VCaP (cell line): ENCODE measurements around the gene MYBPC2.

ENCODE experiments used
- H3K27ac ChIP-seq: fragments of 450-650 bp; 2 replicates; pipeline ENCODE4 v1.5.1; 2017
- TF ChIP-seq, protein P1 (sequence below): fragments of 450-650 bp; conservative IDR thresholded peaks from 2 replicates; pipeline ENCODE4 v1.5.1; 2017; ENCODE audit warnings: mild to moderate bottlenecking, moderate library complexity

MYBPC2 gene

DNA sequence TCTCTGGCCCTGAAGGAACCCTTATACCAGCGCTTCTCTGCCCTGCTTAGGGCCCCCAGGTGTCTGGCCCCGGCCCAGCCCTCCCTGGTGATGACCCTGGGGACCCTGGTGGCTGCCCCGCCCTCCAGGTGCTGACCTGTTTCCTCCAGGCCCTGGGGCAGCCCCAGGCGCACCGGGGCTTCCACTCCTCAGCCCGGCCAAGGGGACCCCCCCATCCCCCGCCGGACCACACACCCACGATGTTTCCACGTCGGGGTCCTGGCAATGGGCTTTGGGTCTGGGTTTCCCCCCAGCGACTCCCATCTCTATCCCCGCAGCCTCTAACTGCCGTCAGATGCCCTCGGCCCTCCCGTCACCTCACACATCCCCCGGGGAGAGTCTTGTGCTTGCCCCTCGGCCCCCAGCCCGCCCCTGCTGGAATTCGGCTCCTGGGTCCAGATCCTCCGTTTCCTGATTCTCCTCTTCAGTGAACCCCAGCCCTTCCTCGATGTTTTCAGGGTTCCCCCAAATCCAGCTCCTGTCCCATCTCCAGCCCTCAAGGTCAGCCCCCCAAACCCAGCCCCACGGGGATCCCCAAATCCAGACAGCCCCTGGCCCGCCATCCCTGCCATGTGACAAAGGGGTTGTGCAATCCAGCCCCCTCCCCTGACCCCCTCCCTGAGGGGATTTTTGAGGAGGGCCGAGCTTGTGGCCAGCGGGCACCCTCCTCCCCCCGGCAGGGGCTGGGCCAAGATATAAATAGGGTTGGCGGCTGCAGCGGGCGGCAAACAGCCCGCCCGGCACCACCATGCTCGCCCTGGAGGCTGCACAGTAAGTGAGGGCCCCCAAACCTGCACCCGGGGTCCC, 14.3 kb upstream of the MYBPC2 start, which contains the start of gene SPIB:
Gene SPIB, plus strand, starts transcription at position 763 of the 846 bp plus-strand sequence. Its CDS starts 25 bp downstream, at position 788.
- TF ChIP-seq, protein P1, sequence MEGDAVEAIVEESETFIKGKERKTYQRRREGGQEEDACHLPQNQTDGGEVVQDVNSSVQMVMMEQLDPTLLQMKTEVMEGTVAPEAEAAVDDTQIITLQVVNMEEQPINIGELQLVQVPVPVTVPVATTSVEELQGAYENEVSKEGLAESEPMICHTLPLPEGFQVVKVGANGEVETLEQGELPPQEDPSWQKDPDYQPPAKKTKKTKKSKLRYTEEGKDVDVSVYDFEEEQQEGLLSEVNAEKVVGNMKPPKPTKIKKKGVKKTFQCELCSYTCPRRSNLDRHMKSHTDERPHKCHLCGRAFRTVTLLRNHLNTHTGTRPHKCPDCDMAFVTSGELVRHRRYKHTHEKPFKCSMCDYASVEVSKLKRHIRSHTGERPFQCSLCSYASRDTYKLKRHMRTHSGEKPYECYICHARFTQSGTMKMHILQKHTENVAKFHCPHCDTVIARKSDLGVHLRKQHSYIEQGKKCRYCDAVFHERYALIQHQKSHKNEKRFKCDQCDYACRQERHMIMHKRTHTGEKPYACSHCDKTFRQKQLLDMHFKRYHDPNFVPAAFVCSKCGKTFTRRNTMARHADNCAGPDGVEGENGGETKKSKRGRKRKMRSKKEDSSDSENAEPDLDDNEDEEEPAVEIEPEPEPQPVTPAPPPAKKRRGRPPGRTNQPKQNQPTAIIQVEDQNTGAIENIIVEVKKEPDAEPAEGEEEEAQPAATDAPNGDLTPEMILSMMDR = no peak

DNA sequence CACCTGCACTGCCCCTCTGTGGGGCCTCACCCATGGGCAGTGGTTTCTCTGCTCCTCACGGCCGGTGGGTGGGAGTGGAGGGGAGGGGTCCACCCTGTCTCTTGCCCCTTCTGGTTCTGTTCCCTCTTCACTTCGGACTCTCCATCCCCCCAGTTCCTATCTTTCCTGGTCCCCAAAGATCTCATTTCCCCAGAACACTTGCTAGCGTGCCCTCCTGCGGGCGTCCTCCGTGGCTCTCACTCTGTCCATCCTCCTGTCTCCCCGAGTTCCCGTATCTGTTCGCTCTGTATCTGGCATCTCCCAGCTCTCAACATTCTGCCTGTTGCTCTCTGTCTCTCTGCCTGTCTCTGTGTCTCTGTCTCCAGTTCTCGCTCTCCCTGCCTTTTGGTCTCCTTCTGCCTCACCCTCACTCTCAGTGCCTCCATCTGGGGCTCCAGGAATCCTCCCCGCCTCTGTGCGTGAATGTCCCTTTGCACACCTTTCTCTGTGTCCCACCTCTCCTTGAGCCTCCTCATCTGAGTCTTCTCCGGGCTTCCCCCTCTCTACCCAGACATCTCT, 13.6 kb upstream of the MYBPC2 start:
- no peak overlapping the region for H3K27ac ChIP-seq
- TF ChIP-seq, protein P1 = no peak

More for the DNA sequence above, 14.3 kb upstream of the MYBPC2 start, which contains the start of gene SPIB:
- H3K27ac ChIP-seq = no peak within 1 kb of the TSS

DNA sequence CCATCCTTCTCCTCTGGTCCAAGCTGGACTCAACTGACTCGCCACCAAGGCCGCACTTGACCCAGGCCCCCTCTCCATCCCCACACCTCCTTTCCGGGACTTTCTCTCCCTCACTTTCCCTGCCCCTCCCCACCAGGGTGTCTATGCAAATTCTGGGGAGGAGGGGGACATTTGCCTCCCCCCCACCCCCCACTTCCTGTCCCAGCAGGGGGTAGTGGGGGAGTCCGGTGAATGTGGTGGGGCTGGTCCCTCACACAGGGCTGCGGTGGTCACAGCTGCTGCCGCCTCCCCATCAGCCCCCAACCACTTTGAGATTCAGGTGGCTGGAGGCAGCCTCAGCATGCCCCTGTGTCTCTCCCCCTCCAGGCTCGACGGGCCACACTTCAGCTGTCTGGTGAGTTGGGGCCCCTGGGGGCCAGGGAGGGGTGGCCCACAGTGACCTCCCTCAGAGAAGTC, 13.1 kb upstream of the MYBPC2 start:
- no peak overlapping the region for H3K27ac ChIP-seq
- TF ChIP-seq, protein P1 = no peak

DNA sequence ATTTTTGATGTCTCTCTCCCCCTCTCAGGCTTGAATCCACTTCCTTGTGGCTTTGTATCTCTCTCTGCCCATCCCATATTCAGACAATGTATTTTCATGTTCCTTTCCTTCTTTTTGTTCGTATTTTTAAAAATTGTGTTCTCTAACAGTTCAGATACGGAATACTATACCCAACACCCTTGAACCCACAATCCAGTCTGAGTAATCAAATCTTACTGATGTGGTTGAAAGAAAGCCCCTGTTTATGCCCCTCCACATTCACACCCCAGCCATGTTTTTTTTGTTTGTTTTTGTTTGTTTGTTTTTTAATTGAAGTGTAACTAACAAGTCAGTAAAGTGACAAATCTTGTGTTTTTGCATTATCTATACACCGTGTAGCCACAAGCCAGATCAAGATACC, 12.6 kb upstream of the MYBPC2 start:
- TF ChIP-seq, protein P1 = no peak
- H3K27ac ChIP-seq = no peak overlapping the region

DNA sequence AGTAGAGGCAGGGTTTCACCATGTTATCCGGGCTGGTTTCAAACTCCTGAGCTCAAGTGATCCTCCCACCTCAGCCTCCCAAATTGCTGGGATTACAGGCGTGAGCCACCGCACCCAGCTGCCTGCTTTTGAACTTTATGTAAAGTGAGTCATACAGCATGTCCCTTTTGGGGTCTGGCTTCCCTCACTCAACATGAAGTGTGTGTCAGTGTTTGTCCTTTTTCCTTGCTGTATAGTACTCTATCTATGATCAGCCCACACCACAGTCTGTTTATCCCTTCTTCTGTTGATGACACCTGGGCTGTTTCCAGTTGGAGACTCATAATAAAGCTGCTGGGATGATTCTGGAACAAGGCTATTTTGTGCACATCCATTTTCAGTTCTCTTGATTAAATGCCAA, 11.9 kb upstream of the MYBPC2 start:
- no peak overlapping the region for H3K27ac ChIP-seq

DNA sequence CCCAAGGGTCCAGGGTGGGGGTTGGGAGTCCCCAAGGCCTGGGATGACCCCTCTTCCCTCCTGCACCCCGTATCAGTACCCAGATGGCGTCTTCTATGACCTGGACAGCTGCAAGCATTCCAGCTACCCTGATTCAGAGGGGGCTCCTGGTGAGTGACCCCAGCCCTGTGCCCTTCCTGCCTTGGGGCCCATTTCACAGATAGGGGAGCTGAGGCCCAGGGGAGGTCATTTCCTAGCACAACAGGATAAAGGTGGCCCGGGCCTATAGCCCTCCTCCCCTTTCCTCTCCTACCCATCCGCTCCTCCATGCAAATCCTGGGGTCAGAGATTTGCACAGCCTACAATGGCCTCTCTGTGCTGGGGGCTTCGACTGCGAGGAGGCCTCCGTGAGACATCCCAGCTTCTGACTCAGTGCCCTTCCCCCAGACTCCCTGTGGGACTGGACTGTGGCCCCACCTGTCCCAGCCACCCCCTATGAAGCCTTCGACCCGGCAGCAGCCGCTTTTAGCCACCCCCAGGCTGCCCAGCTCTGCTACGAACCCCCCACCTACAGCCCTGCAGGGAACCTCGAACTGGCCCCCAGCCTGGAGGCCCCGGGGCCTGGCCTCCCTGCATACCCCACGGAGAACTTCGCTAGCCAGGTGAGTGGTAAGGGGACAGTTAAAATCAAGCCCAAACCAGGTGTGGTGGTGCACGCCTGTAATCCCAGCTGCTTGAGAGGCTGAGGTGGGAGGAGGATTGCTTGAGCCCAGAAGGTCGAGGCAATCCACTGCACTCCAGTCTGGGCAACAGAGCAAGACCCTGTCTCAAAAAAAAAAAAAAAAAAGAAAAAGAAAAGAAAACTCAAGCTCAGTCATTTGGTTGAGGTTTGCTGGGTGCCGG, 10.1 kb upstream of the MYBPC2 start:
- TF ChIP-seq, protein P1 = no peak
- H3K27ac ChIP-seq = no peak overlapping the region

More for the DNA sequence above, 11.9 kb upstream of the MYBPC2 start:
- TF ChIP-seq, protein P1 = no peak
